T-cell (primary cell): Measurements from ENCODE around the gene DLGAP5. TPM values are rescaled to one million over a fixed set of nuclear protein-coding genes. Genes with fewer than 3 reads are reported as not detected.

Source experiments
- ATAC-seq, 4 experiments: fragments of 200-7000 bp in 3 of 4; fragments of 150-1000 bp in 1 of 4; cut with Tn5 transposase; replicated peaks in 1 of 4; 1 replicate in 3 of 4; 2 replicates in 1 of 4; pipeline ENCODE4 v1.10.0; 2021; ENCODE audit warnings: moderate library complexity in 3 of 4, mild to moderate bottlenecking in 2 of 4, moderate number of reproducible peaks in 1 of 4
- CTCF ChIA-PET, 2 donors: fragments of 300-600 bp; sonication (Branson Sonifier 250); formaldehyde crosslinking; loops; one replicate each; lab custom pipeline; 2022; ENCODE audit warnings: antibody characterized with exemption in 2 of 2; lab: Charles Lee
- POLR2A ChIA-PET, 2 donors: fragments of 300-600 bp; sonication (Branson Sonifier 250); formaldehyde crosslinking; loops; one replicate each; lab custom pipeline; 2022; ENCODE audit warnings: antibody characterized with exemption in 2 of 2; lab: Charles Lee
- DNase-seq, 35 experiments: peaks; one replicate each; pipeline versions ENCODE4 v3.0.0 to v3.0.0-alpha.2; 2013 to 2023
- H3K27ac ChIP-seq: one replicate; pipeline ENCODE4 v1.5.1; 2013; ENCODE audit warnings: low read length
- H3K27me3 ChIP-seq, 2 experiments: replicated peaks in 1 of 2; 1 replicate in 1 of 2; 2 replicates in 1 of 2; pipeline versions ENCODE4 v1.6.1 to v1.7.0; 2013; ENCODE audit warnings: low read length in 1 of 2, mixed read lengths in 1 of 2; ENCODE audit not compliant: control insufficient read depth in 2 of 2, insufficient read depth in 2 of 2; ENCODE audit errors: extremely low read depth in 1 of 2
- H3K36me3 ChIP-seq, 2 donors: 1 replicate in 1 of 2; 2 replicates in 1 of 2; pipeline versions ENCODE4 v1.6.1 to v1.7.0; 2013; ENCODE audit warnings: low read length in 1 of 2; ENCODE audit not compliant: control insufficient read depth in 2 of 2, insufficient read depth in 1 of 2; ENCODE audit errors: extremely low read depth in 1 of 2
- H3K4me1 ChIP-seq, 2 experiments: 1 replicate in 1 of 2; 2 replicates in 1 of 2; pipeline versions ENCODE4 v1.6.1 to v1.7.0; 2013; ENCODE audit warnings: low read length in 2 of 2, mixed read lengths in 1 of 2; ENCODE audit not compliant: insufficient read depth in 2 of 2, control insufficient read depth in 1 of 2; ENCODE audit errors: extremely low read depth in 1 of 2
- H3K4me3 ChIP-seq, 2 donors: 1 replicate in 1 of 2; 2 replicates in 1 of 2; pipeline versions ENCODE4 v1.5.1 to v1.7.0; 2013; ENCODE audit warnings: mild to moderate bottlenecking in 2 of 2, low read length in 1 of 2, moderate library complexity in 1 of 2; ENCODE audit not compliant: control insufficient read depth in 1 of 2; ENCODE audit errors: extremely low read depth in 1 of 2
- H3K9me3 ChIP-seq: 2 replicates; pipeline ENCODE4 v1.7.0; 2013
- H3K27ac Mint-ChIP-seq, 2 donors: one replicate each; pipeline ENCODE4 v1.8.0; 2020 to 2021; ENCODE audit warnings: mild to moderate bottlenecking in 2 of 2, mixed read lengths in 2 of 2
- H3K27me3 Mint-ChIP-seq, 2 donors: one replicate each; pipeline ENCODE4 v1.8.0; 2021 to 2022; ENCODE audit warnings: mixed read lengths in 2 of 2
- H3K36me3 Mint-ChIP-seq: one replicate; pipeline ENCODE4 v1.8.0; 2021; ENCODE audit warnings: mixed read lengths
- H3K4me1 Mint-ChIP-seq, 3 donors: one replicate each; pipeline ENCODE4 v1.8.0; 2020 to 2022; ENCODE audit warnings: mixed read lengths in 3 of 3, mild to moderate bottlenecking in 1 of 3
- H3K4me3 Mint-ChIP-seq, 3 donors: one replicate each; pipeline ENCODE4 v1.8.0; 2020 to 2022; ENCODE audit warnings: mild to moderate bottlenecking in 3 of 3, mixed read lengths in 3 of 3, moderate library complexity in 3 of 3
- H3K9me3 Mint-ChIP-seq, 3 donors: one replicate each; pipeline ENCODE4 v1.8.0; 2020 to 2022; ENCODE audit warnings: mixed read lengths in 3 of 3
- WGBS: methylation state at CpG from one replicate; pipeline ENCODE4 v1.1.5; 2013; ENCODE audit warnings: missing lambda C conversion rate; ENCODE audit not compliant: insufficient coverage; 5-methylcytosine and 5-hydroxymethylcytosine counted together
- total RNA-seq, 35 experiments: library from RNA in 6 of 35; stranded (reverse) in 6 of 35; fragments of 120-200 nt in 1 of 35; gene quantifications; one replicate each; pipeline versions ENCODE4 v1.2.1 to v1.2.4 and lab custom pipeline; 2013 to 2026

Gene DLGAP5
- total RNA-seq, 5 donors from 2014 or later (not counting 1 experiment from before 2014, with no cell fraction given), result 0.41 to 1.3 (median 0.73) TPM

- Histone ChIP-seq H3K36me3 (no peaks in the 10 kb centered on the region), H3K27me3 (no peaks in the 10 kb centered on the region), H3K4me1 (peaks cover 6 to 12% of the 10 kb centered on the region in 2 experiments), H3K4me3 (peak overlapping the region; percentile 57 to 83), H3K9me3 (no peaks in the 10 kb centered on the region), H3K27ac (peak overlapping the region; percentile 35)
- ChIA-PET POLR2A (interaction anchor here in 1 of 2 donors (0.6 to 0.7 kb wide), 2 partner anchors 133 to 170 kb away, joined by 6 to 8 read pairs; no protein-coding TSS in a partner anchor), CTCF (interaction anchor here in 1 of 2 donors (0.6 kb wide), 3 partner anchors 44 to 258 kb away, joined by 4 to 6 read pairs (median 5); no protein-coding TSS in a partner anchor)
- H3K36me3 Mint-ChIP-seq, result no peaks in the 10 kb centered on the region
- ATAC-seq (no peak), DNase-seq (no peak)
- WGBS, result 38% methylated on average over 4 of the region's 11 CpGs
- peak overlapping the region in 1 of 2 donors; percentile 49 for H3K27ac Mint-ChIP-seq
- H3K9me3 Mint-ChIP-seq, result no peaks in the 10 kb centered on the region
- H3K27me3 Mint-ChIP-seq, result no peaks in the 10 kb centered on the region
- peak overlapping the region; percentile 81 to 89 (median 89) for H3K4me3 Mint-ChIP-seq
- H3K4me1 Mint-ChIP-seq, result peaks cover 13 to 20% (median 17%) of the 10 kb centered on the region in 3 donors
These were observed 753 bp upstream of the DLGAP5 start for GRCh38 chr14:55192054-55192621.

- ChIA-PET POLR2A (interaction anchor here in 1 of 2 donors (0.6 kb wide), 3 partner anchors 10 to 1300 kb away, joined by 3 to 6 read pairs (median 5); no protein-coding TSS in a partner anchor), CTCF (interaction anchor here in 1 of 2 donors (0.6 kb wide), 1 partner anchor 156 kb away, joined by 3 read pairs; no protein-coding TSS in a partner anchor)
- Histone ChIP-seq H3K36me3 (no peaks in the 10 kb centered on the region), H3K27me3 (no peaks in the 10 kb centered on the region), H3K4me3 (peak overlapping the region; percentile 57 to 83), H3K9me3 (no peaks in the 10 kb centered on the region), H3K4me1 (peaks cover 6 to 12% of the 10 kb centered on the region in 2 experiments), H3K27ac (no peak overlapping the region)
- DNase-seq, result no peak
- H3K9me3 Mint-ChIP-seq, result no peaks in the 10 kb centered on the region
- ATAC-seq, result no peak
- 0% methylated on average over 5 of the region's 8 CpGs for WGBS
- H3K4me1 Mint-ChIP-seq, result peaks cover 13 to 20% (median 17%) of the 10 kb centered on the region in 3 donors
- H3K27me3 Mint-ChIP-seq, result no peaks in the 10 kb centered on the region
- no peaks in the 10 kb centered on the region for H3K36me3 Mint-ChIP-seq
- H3K27ac Mint-ChIP-seq, result peak overlapping the region in 1 of 2 donors; percentile 30
- H3K4me3 Mint-ChIP-seq, result peak overlapping the region; percentile 81 to 89 (median 89)
These were observed 531 bp downstream of the DLGAP5 start for GRCh38 chr14:55190906-55191202.

- no peaks in the 10 kb centered on the region for H3K27me3 Mint-ChIP-seq
- Histone ChIP-seq H3K27me3 (no peaks in the 10 kb centered on the region), H3K9me3 (no peaks in the 10 kb centered on the region), H3K4me3 (no peak overlapping the region), H3K36me3 (no peaks in the 10 kb centered on the region), H3K27ac (no peak overlapping the region), H3K4me1 (peaks cover 6 to 12% of the 10 kb centered on the region in 2 experiments)
- H3K27ac Mint-ChIP-seq, result no peak overlapping the region
- ATAC-seq (no peak), DNase-seq (no peak)
- H3K4me1 Mint-ChIP-seq, result peaks cover 13 to 20% (median 17%) of the 10 kb centered on the region in 3 donors
- H3K36me3 Mint-ChIP-seq, result no peaks in the 10 kb centered on the region
- no CpG with 5 or more reads among the region's 4 CpGs for WGBS
- ChIA-PET POLR2A (no interaction called here), CTCF (no interaction called here)
- H3K9me3 Mint-ChIP-seq, result no peaks in the 10 kb centered on the region
- H3K4me3 Mint-ChIP-seq, result no peak overlapping the region
These were observed 2.6 kb downstream of the DLGAP5 start for GRCh38 chr14:55188686-55189295.

- Mint-ChIP-seq H3K27me3 (no peaks in the 10 kb centered on the region), H3K4me1 (peaks cover 0 to 18% (median 9%) of the 10 kb centered on the region in 3 donors), H3K4me3 (no peak overlapping the region), H3K36me3 (no peaks in the 10 kb centered on the region), H3K27ac (peak overlapping the region in 1 of 2 donors; percentile 36), H3K9me3 (no peaks in the 10 kb centered on the region)
- H3K9me3 ChIP-seq, result no peaks in the 10 kb centered on the region
- no CpG with 5 or more reads among the region's 4 CpGs for WGBS
- ATAC-seq (no peak), DNase-seq (no peak)
- no peaks in the 10 kb centered on the region for H3K27me3 ChIP-seq
- H3K4me3 ChIP-seq, result no peak overlapping the region
- POLR2A ChIA-PET, result interaction anchor here in 1 of 2 donors (0.6 kb wide), 1 partner anchor 11 kb away, joined by 9 read pairs; no protein-coding TSS in a partner anchor
- peaks cover 0 to 5% of the 10 kb centered on the region in 2 experiments for H3K4me1 ChIP-seq
- CTCF ChIA-PET, result interaction anchor here in 1 of 2 donors (1.1 kb wide), 1 partner anchor 20 kb away, joined by 4 read pairs; no protein-coding TSS in a partner anchor
- no peaks in the 10 kb centered on the region for H3K36me3 ChIP-seq
- no peak overlapping the region for H3K27ac ChIP-seq
These were observed 11.0 kb downstream of the DLGAP5 start for GRCh38 chr14:55180434-55180833.

GRCh38 chr14:55180006-55180405 is 11.4 kb downstream of the DLGAP5 start:
- ChIA-PET CTCF (interaction anchor here in 1 of 2 donors (1.1 kb wide), 1 partner anchor 19 kb away, joined by 4 read pairs; no protein-coding TSS in a partner anchor), POLR2A (no interaction called here)
- Histone ChIP-seq H3K36me3 (no peaks in the 10 kb centered on the region), H3K9me3 (no peaks in the 10 kb centered on the region), H3K27ac (no peak overlapping the region), H3K4me1 (peaks cover 0 to 5% of the 10 kb centered on the region in 2 experiments), H3K27me3 (no peaks in the 10 kb centered on the region), H3K4me3 (no peak overlapping the region)
- ATAC-seq (no peak), DNase-seq (no peak)
- no peak overlapping the region for H3K4me3 Mint-ChIP-seq
- WGBS, result no CpG with 5 or more reads among the region's 2 CpGs
- peaks cover 0 to 18% (median 9%) of the 10 kb centered on the region in 3 donors for H3K4me1 Mint-ChIP-seq
- H3K36me3 Mint-ChIP-seq, result no peaks in the 10 kb centered on the region
- H3K27ac Mint-ChIP-seq, result no peak overlapping the region
- H3K9me3 Mint-ChIP-seq, result no peaks in the 10 kb centered on the region
- H3K27me3 Mint-ChIP-seq, result no peaks in the 10 kb centered on the region

GRCh38 chr14:55170526-55170925 is 20.9 kb downstream of the DLGAP5 start:
- peaks cover 0 to under 1% (median 0%) of the 10 kb centered on the region in 3 donors for H3K4me1 Mint-ChIP-seq
- H3K4me3 ChIP-seq, result no peak overlapping the region
- ATAC-seq (no peak), DNase-seq (no peak)
- H3K27ac Mint-ChIP-seq, result no peak overlapping the region
- H3K4me1 ChIP-seq, result no peaks in the 10 kb centered on the region
- CTCF ChIA-PET, result interaction anchor here (0.5 to 0.9 kb wide), 3 partner anchors 79 to 285 kb away, joined by 3 to 4 read pairs (median 3); no protein-coding TSS in a partner anchor
- no peaks in the 10 kb centered on the region for H3K9me3 ChIP-seq
- POLR2A ChIA-PET, result interaction anchor here in 1 of 2 donors (0.7 kb wide), 1 partner anchor 43 kb away, joined by 4 read pairs; no protein-coding TSS in a partner anchor
- no CpG with 5 or more reads among the region's 2 CpGs for WGBS
- H3K27ac ChIP-seq, result no peak overlapping the region
- H3K36me3 Mint-ChIP-seq, result no peaks in the 10 kb centered on the region
- no peak overlapping the region for H3K4me3 Mint-ChIP-seq
- H3K9me3 Mint-ChIP-seq, result no peaks in the 10 kb centered on the region
- no peaks in the 10 kb centered on the region for H3K36me3 ChIP-seq
- H3K27me3 ChIP-seq, result no peaks in the 10 kb centered on the region
- H3K27me3 Mint-ChIP-seq, result no peaks in the 10 kb centered on the region
